ENCODE data around the gene IQCK. TPM values are rescaled to one million over a fixed set of nuclear protein-coding genes. Genes with fewer than 3 reads are reported as not detected.

Gene IQCK
- total RNA-seq, 5 donors from 2014 or later (not counting 1 experiment from before 2014, with no cell fraction given), result 1.6 to 3.3 (median 2.0) TPM

DNA sequence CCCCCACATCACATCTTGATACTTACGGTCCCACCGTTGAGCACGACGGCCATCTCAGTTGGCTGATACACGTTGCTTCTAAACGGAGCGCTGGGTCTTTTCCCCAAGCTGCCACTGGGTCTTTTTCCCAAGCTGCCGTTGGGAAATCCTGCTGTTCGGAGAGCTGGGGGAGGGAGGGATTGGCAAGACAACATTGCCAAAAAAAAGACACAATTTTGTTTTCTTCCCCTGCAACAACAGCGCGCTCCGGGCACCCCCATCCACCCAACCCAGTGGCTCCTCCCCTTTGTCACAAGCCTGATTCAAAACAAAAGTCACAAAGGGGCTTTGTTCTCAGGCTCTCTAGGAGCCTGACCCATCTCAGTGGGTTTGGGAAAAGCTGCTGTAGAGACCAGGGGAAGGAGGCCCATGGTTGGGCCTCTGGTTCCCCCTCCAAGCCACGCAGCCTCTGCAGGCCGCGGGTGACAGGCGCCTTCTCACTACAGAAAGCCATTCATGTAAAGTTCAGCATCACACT is 143.8 kb downstream of the IQCK start:
- POLR2A ChIA-PET, result no interaction called here
- H3K4me1 ChIP-seq (ENCODE audit: control insufficient read depth in 1 of 2, extremely low read depth in 1 of 2, insufficient read depth in 2 of 2, low read length in 2 of 2), result no peaks in the 10 kb centered on the region
- WGBS (ENCODE audit: insufficient coverage), result 90% methylated on average over 2 of the region's 16 CpGs
- no peaks in the 10 kb centered on the region for H3K36me3 ChIP-seq (ENCODE audit: control insufficient read depth in 2 of 2, extremely low read depth in 1 of 2, insufficient read depth in 1 of 2, low read length in 1 of 2)
- no peaks in the 10 kb centered on the region for H3K9me3 ChIP-seq
- ATAC-seq (replicated peaks in 1 of 4) (no peak), DNase-seq (no peak)
- Mint-ChIP-seq H3K4me1 (no peaks in the 10 kb centered on the region), H3K9me3 (no peaks in the 10 kb centered on the region), H3K27ac (no peak overlapping the region), H3K27me3 (no peaks in the 10 kb centered on the region), H3K36me3 (peaks cover 5% of the 10 kb centered on the region), H3K4me3 (no peak overlapping the region)
- H3K27ac ChIP-seq (ENCODE audit: low read length), result no peak overlapping the region
- no peak overlapping the region for H3K4me3 ChIP-seq (ENCODE audit: control insufficient read depth in 1 of 2, extremely low read depth in 1 of 2, low read length in 1 of 2)
- peaks cover 0 to 4% of the 10 kb centered on the region in 2 experiments for H3K27me3 ChIP-seq (replicated peaks in 1 of 2; ENCODE audit: control insufficient read depth in 2 of 2, extremely low read depth in 1 of 2, insufficient read depth in 2 of 2, low read length in 1 of 2)
- CTCF ChIA-PET, result no interaction called here

GRCh38 chr16:19863990-19864389 is 145.9 kb downstream of the IQCK start:
- H3K27ac Mint-ChIP-seq, result no peak overlapping the region
- no peaks in the 10 kb centered on the region for H3K4me1 Mint-ChIP-seq
- no peaks in the 10 kb centered on the region for H3K27me3 ChIP-seq (replicated peaks in 1 of 2; ENCODE audit: control insufficient read depth in 2 of 2, extremely low read depth in 1 of 2, insufficient read depth in 2 of 2, low read length in 1 of 2)
- no peaks in the 10 kb centered on the region for H3K36me3 Mint-ChIP-seq
- ATAC-seq (replicated peaks in 1 of 4) (no peak), DNase-seq (no peak)
- peaks cover 1 to 3% of the 10 kb centered on the region in 2 donors for H3K27me3 Mint-ChIP-seq
- no peaks in the 10 kb centered on the region for H3K9me3 Mint-ChIP-seq
- 83% methylated on average over 1 of the region's 1 CpG for WGBS (ENCODE audit: insufficient coverage)
- ChIA-PET POLR2A (no interaction called here), CTCF (no interaction called here)
- no peaks in the 10 kb centered on the region for H3K4me1 ChIP-seq (ENCODE audit: control insufficient read depth in 1 of 2, extremely low read depth in 1 of 2, insufficient read depth in 2 of 2, low read length in 2 of 2)
- H3K4me3 Mint-ChIP-seq, result no peak overlapping the region
- no peaks in the 10 kb centered on the region for H3K9me3 ChIP-seq
- H3K27ac ChIP-seq (ENCODE audit: low read length), result no peak overlapping the region
- no peak overlapping the region for H3K4me3 ChIP-seq (ENCODE audit: control insufficient read depth in 1 of 2, extremely low read depth in 1 of 2, low read length in 1 of 2)
- H3K36me3 ChIP-seq (ENCODE audit: control insufficient read depth in 2 of 2, extremely low read depth in 1 of 2, insufficient read depth in 1 of 2, low read length in 1 of 2), result no peaks in the 10 kb centered on the region

- H3K4me1 Mint-ChIP-seq, result no peaks in the 10 kb centered on the region
- H3K27ac Mint-ChIP-seq, result no peak overlapping the region
- H3K4me3 ChIP-seq (ENCODE audit: control insufficient read depth in 1 of 2, extremely low read depth in 1 of 2, low read length in 1 of 2), result no peak overlapping the region
- H3K4me1 ChIP-seq (ENCODE audit: control insufficient read depth in 1 of 2, extremely low read depth in 1 of 2, insufficient read depth in 2 of 2, low read length in 2 of 2), result no peaks in the 10 kb centered on the region
- DNase-seq (no peak), ATAC-seq (replicated peaks in 1 of 4) (no peak)
- H3K9me3 ChIP-seq, result no peaks in the 10 kb centered on the region
- CTCF ChIA-PET, result no interaction called here
- POLR2A ChIA-PET, result no interaction called here
- H3K27me3 Mint-ChIP-seq, result peaks cover 1 to 3% of the 10 kb centered on the region in 2 donors
- no peaks in the 10 kb centered on the region for H3K36me3 ChIP-seq (ENCODE audit: control insufficient read depth in 2 of 2, extremely low read depth in 1 of 2, insufficient read depth in 1 of 2, low read length in 1 of 2)
- no peaks in the 10 kb centered on the region for H3K36me3 Mint-ChIP-seq
- WGBS (ENCODE audit: insufficient coverage), result 90% methylated on average over 4 of the region's 5 CpGs
- H3K27ac ChIP-seq (ENCODE audit: low read length), result no peak overlapping the region
- H3K27me3 ChIP-seq (replicated peaks in 1 of 2; ENCODE audit: control insufficient read depth in 2 of 2, extremely low read depth in 1 of 2, insufficient read depth in 2 of 2, low read length in 1 of 2), result no peaks in the 10 kb centered on the region
- no peaks in the 10 kb centered on the region for H3K9me3 Mint-ChIP-seq
- no peak overlapping the region for H3K4me3 Mint-ChIP-seq
Measured at GRCh38 chr16:19864566-19864965, 146.5 kb downstream of the IQCK start.

- CTCF ChIA-PET, result no interaction called here
Measured at GRCh38 chr16:19868421-19868820, 150.3 kb downstream of the IQCK start.

GRCh38 chr16:19871721-19872120 is 153.7 kb downstream of the IQCK start:
- no peak overlapping the region for H3K27ac Mint-ChIP-seq
- no peak overlapping the region for H3K27ac ChIP-seq (ENCODE audit: low read length)
- H3K36me3 ChIP-seq (ENCODE audit: control insufficient read depth in 2 of 2, extremely low read depth in 1 of 2, insufficient read depth in 1 of 2, low read length in 1 of 2), result no peaks in the 10 kb centered on the region
- 84% methylated on average over 15 of the region's 20 CpGs for WGBS (ENCODE audit: insufficient coverage)
- H3K4me1 ChIP-seq (ENCODE audit: control insufficient read depth in 1 of 2, extremely low read depth in 1 of 2, insufficient read depth in 2 of 2, low read length in 2 of 2), result no peaks in the 10 kb centered on the region
- DNase-seq (no peak), ATAC-seq (replicated peaks in 1 of 4) (no peak)
- peaks cover 7% of the 10 kb centered on the region for H3K36me3 Mint-ChIP-seq
- ChIA-PET CTCF (no interaction called here), POLR2A (no interaction called here)
- H3K4me1 Mint-ChIP-seq, result peaks cover 0 to 12% (median 2%) of the 10 kb centered on the region in 3 donors
- H3K4me3 Mint-ChIP-seq, result no peak overlapping the region
- H3K27me3 ChIP-seq (replicated peaks in 1 of 2; ENCODE audit: control insufficient read depth in 2 of 2, extremely low read depth in 1 of 2, insufficient read depth in 2 of 2, low read length in 1 of 2), result peaks cover 0 to 4% of the 10 kb centered on the region in 2 experiments
- H3K9me3 ChIP-seq, result no peaks in the 10 kb centered on the region
- peaks cover 1 to 3% of the 10 kb centered on the region in 2 donors for H3K27me3 Mint-ChIP-seq
- no peaks in the 10 kb centered on the region for H3K9me3 Mint-ChIP-seq
- H3K4me3 ChIP-seq (ENCODE audit: control insufficient read depth in 1 of 2, extremely low read depth in 1 of 2, low read length in 1 of 2), result no peak overlapping the region

More at GRCh38 chr16:19868421-19868820, 150.3 kb downstream of the IQCK start:
- Histone ChIP-seq H3K9me3 (no peaks in the 10 kb centered on the region), H3K4me1 (ENCODE audit: control insufficient read depth in 1 of 2, extremely low read depth in 1 of 2, insufficient read depth in 2 of 2, low read length in 2 of 2) (no peaks in the 10 kb centered on the region), H3K36me3 (ENCODE audit: control insufficient read depth in 2 of 2, extremely low read depth in 1 of 2, insufficient read depth in 1 of 2, low read length in 1 of 2) (no peaks in the 10 kb centered on the region), H3K27me3 (replicated peaks in 1 of 2; ENCODE audit: control insufficient read depth in 2 of 2, extremely low read depth in 1 of 2, insufficient read depth in 2 of 2, low read length in 1 of 2) (no peaks in the 10 kb centered on the region), H3K4me3 (ENCODE audit: control insufficient read depth in 1 of 2, extremely low read depth in 1 of 2, low read length in 1 of 2) (no peak overlapping the region), H3K27ac (ENCODE audit: low read length) (no peak overlapping the region)
- ATAC-seq (replicated peaks in 1 of 4) (no peak), DNase-seq (no peak)
- H3K9me3 Mint-ChIP-seq, result no peaks in the 10 kb centered on the region
- H3K27me3 Mint-ChIP-seq, result peaks cover 1 to 3% of the 10 kb centered on the region in 2 donors
- WGBS (ENCODE audit: insufficient coverage), result 82% methylated on average over 7 of the region's 9 CpGs
- H3K4me3 Mint-ChIP-seq, result no peak overlapping the region
- H3K27ac Mint-ChIP-seq, result no peak overlapping the region
- H3K36me3 Mint-ChIP-seq, result peaks cover 7% of the 10 kb centered on the region
- H3K4me1 Mint-ChIP-seq, result no peaks in the 10 kb centered on the region
- POLR2A ChIA-PET, result no interaction called here

DNA sequence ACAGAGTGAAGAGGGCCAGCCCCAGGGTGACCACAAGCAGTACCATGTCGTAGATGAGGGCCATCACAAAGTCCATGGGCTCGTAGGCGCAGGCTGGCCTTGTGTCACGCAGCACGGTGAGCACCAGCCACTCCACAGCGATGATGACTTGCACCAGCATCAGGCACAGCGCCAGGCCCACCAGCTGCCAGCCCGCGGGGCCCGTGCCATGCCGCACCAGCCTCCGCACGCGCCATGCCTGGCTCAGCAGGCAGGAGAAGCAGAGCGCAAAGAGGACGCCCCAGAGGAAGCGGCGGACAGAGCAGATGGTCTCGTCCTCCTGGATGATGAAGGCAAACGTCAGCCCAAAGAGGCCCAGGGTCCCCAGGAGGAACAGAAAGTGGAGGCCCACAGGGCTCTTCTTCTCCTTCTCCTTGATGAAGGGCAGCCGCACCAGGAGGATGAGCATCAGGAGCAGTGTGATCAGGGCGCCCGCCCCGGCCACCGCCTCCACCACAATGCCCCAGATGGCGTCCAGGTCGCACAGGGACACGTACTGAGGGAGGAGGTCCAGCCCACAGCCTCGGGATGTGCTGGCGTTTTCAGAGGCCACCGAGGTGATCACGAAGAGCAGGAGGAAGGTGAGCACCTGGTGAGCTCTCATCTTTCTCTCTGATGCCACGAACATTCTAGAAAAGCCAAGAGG is 154.2 kb downstream of the IQCK start:
- Mint-ChIP-seq H3K36me3 (peaks cover 7% of the 10 kb centered on the region), H3K27ac (no peak overlapping the region), H3K4me1 (peaks cover 0 to 14% (median 2%) of the 10 kb centered on the region in 3 donors), H3K9me3 (no peaks in the 10 kb centered on the region), H3K27me3 (peaks cover 1 to 3% of the 10 kb centered on the region in 2 donors), H3K4me3 (no peak overlapping the region)
- no peak for ATAC-seq (replicated peaks in 1 of 4)
- no peaks in the 10 kb centered on the region for H3K4me1 ChIP-seq (ENCODE audit: control insufficient read depth in 1 of 2, extremely low read depth in 1 of 2, insufficient read depth in 2 of 2, low read length in 2 of 2)
- H3K36me3 ChIP-seq (ENCODE audit: control insufficient read depth in 2 of 2, extremely low read depth in 1 of 2, insufficient read depth in 1 of 2, low read length in 1 of 2), result no peaks in the 10 kb centered on the region
- POLR2A ChIA-PET, result no interaction called here
- no peaks in the 10 kb centered on the region for H3K9me3 ChIP-seq
- H3K4me3 ChIP-seq (ENCODE audit: control insufficient read depth in 1 of 2, extremely low read depth in 1 of 2, low read length in 1 of 2), result no peak overlapping the region
- no peak for DNase-seq
- H3K27me3 ChIP-seq (replicated peaks in 1 of 2; ENCODE audit: control insufficient read depth in 2 of 2, extremely low read depth in 1 of 2, insufficient read depth in 2 of 2, low read length in 1 of 2), result peaks cover 0 to 4% of the 10 kb centered on the region in 2 experiments
- no peak overlapping the region for H3K27ac ChIP-seq (ENCODE audit: low read length)
- WGBS (ENCODE audit: insufficient coverage), result 90% methylated on average over 30 of the region's 33 CpGs
- CTCF ChIA-PET, result no interaction called here
